ENCODE measurements around the gene USP21.
A peak's percentile ranks its signal among the peaks of the same experiment; 100 is the strongest.

Gene USP21

GRCh38 chr1:161133220-161133740 lies 26.0 kb upstream of the USP21 start:
- in situ Hi-C loops (cut with MboI; ENCODE audit: low sequenced_read_pairs, unreplicated experiment), result no loop called here
- no peak for DNase-seq (ENCODE audit: low spot score)
- TF ChIP-seq CTCF (IDR thresholded peaks at IDR 0.05; ENCODE audit: borderline replicate concordance, control extremely low read depth, extremely low read depth, insufficient read depth, missing control alignments), result no peak

- TF ChIP-seq CTCF (IDR thresholded peaks at IDR 0.05; ENCODE audit: borderline replicate concordance, control extremely low read depth, extremely low read depth, insufficient read depth, missing control alignments), result no peak
- in situ Hi-C loops (cut with MboI; ENCODE audit: low sequenced_read_pairs, unreplicated experiment), result no loop called here
- no peak for DNase-seq (ENCODE audit: low spot score)
These were observed 21.4 kb upstream of the USP21 start for GRCh38 chr1:161137881-161138280.

- no peak for TF ChIP-seq CTCF (IDR thresholded peaks at IDR 0.05; ENCODE audit: borderline replicate concordance, control extremely low read depth, extremely low read depth, insufficient read depth, missing control alignments)
- no peak for DNase-seq (ENCODE audit: low spot score)
- in situ Hi-C loops (cut with MboI; ENCODE audit: low sequenced_read_pairs, unreplicated experiment), result no loop called here
These were observed 20.9 kb upstream of the USP21 start for GRCh38 chr1:161138431-161138830.

GRCh38 chr1:161139766-161140165 lies 19.5 kb upstream of the USP21 start:
- in situ Hi-C loops (cut with MboI; ENCODE audit: low sequenced_read_pairs, unreplicated experiment), result no loop called here
- peak; percentile 31 for TF ChIP-seq CTCF (IDR thresholded peaks at IDR 0.05; ENCODE audit: borderline replicate concordance, control extremely low read depth, extremely low read depth, insufficient read depth, missing control alignments)
- DNase-seq (ENCODE audit: low spot score), result peak; percentile 59

GRCh38 chr1:161140755-161141400 lies 18.4 kb upstream of the USP21 start:
- no peak for DNase-seq (ENCODE audit: low spot score)
- in situ Hi-C loops (cut with MboI; ENCODE audit: low sequenced_read_pairs, unreplicated experiment), result no loop called here
- TF ChIP-seq CTCF (IDR thresholded peaks at IDR 0.05; ENCODE audit: borderline replicate concordance, control extremely low read depth, extremely low read depth, insufficient read depth, missing control alignments), result no peak

- TF ChIP-seq CTCF (IDR thresholded peaks at IDR 0.05; ENCODE audit: borderline replicate concordance, control extremely low read depth, extremely low read depth, insufficient read depth, missing control alignments), result no peak
- DNase-seq (ENCODE audit: low spot score), result no peak
- in situ Hi-C loops (cut with MboI; ENCODE audit: low sequenced_read_pairs, unreplicated experiment), result no loop called here
These were observed 13.5 kb upstream of the USP21 start for GRCh38 chr1:161145832-161146231.

All from GM13976 (cell line).